Rectal smooth muscle tissue (tissue), 1 donor: ENCODE data around the gene DNAJC1.

Experiments used
- H3K27ac ChIP-seq: one replicate; pipeline ENCODE4 v1.7.0; 2013; ENCODE audit warnings: low read depth, low read length, inconsistent platforms
- H3K27me3 ChIP-seq: one replicate; pipeline ENCODE4 v1.7.0; 2013; ENCODE audit warnings: low read length; ENCODE audit not compliant: control insufficient read depth, insufficient read depth
- H3K36me3 ChIP-seq: one replicate; pipeline ENCODE4 v1.7.0; 2013; ENCODE audit warnings: low read length; ENCODE audit not compliant: control insufficient read depth, insufficient read depth
- H3K4me1 ChIP-seq: one replicate; pipeline ENCODE4 v1.7.0; 2013; ENCODE audit warnings: low read length; ENCODE audit not compliant: control insufficient read depth, insufficient read depth
- H3K4me3 ChIP-seq: one replicate; pipeline ENCODE4 v1.7.0; 2013; ENCODE audit warnings: low read length
- H3K9ac ChIP-seq: one replicate; pipeline ENCODE4 v1.7.0; 2013; ENCODE audit warnings: low read length

The DNAJC1 gene

DNA sequence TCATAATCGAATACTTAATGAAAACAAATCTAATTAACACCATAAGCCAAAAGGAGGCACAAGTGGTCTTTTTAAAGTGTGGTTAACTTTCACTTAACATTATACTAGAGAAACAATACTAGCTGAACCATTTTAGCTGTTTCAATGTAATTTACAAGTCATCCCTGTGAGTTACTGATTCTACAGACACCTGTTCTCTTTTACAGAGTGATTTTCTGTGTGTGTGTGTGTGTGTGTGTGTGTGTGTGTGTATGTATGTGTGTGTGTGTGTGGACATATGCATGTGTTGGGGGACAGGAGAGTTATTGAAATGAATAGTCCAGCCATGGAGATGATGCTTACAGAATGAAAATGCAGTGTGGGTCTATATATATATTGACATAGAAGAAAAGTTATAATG, 200.2 kb downstream of the DNAJC1 start:
- no peaks in the 10 kb centered on the region for H3K36me3 ChIP-seq
- H3K27ac ChIP-seq: no peak overlapping the region
- no peaks in the 10 kb centered on the region for H3K4me1 ChIP-seq
- no peak overlapping the region for H3K4me3 ChIP-seq
- no peak overlapping the region for H3K9ac ChIP-seq
- H3K27me3 ChIP-seq: no peaks in the 10 kb centered on the region

DNA sequence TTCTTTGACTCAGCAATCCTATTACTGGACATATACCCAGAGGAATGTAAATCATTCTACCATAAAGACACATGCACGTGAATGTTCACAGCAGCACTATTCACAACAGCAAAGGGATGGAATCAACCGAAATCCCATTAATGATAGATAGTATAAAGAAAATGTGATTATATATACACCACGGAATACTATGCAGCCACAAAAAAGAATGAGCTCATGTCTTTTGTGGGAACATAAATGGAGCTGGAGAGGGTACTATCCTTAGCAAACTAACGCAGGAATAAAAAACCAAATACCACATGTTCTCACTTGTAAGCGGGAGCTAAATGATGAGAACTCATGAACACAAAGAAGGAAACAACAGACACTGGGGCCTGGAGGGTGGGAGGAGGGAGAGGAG, 201.9 kb downstream of the DNAJC1 start:
- no peak overlapping the region for H3K27ac ChIP-seq
- no peak overlapping the region for H3K4me3 ChIP-seq
- no peak overlapping the region for H3K9ac ChIP-seq
- no peaks in the 10 kb centered on the region for H3K36me3 ChIP-seq
- H3K27me3 ChIP-seq: no peaks in the 10 kb centered on the region
- no peaks in the 10 kb centered on the region for H3K4me1 ChIP-seq

DNA sequence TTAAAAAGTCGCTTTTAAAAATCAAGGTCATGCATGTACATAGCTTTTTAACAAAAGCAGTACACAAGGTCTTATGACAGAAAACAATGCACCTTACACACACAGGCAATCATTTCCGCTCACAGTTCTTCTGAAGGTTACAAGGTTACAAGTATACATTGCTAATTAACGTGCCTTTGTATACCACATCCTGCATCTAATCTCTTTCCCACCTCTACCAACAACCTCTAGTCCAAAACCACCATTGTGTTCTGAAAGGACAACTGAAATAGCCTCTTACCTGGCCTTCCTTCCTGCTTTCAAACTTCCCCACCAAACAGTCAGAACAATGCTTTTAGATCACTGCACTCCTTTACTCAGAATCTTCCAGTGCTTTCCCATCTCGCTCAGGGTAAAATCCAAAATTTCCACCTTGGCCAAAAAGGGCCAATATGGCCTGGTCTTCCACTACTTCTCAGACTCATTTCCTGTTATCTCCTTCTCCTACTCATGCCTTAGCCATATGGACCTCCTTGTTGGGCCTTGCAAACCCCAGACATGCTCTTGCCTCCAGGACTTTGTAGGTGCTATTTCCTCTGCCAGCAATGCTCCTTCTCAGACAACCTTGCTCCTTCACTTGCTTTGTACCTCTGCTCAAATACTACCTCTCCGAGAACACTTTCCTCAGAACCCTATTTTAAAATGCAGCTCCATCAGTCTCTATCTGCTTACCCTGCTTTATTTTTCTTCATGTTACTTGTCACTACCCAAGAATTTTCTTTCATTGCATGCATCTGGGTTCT, 205.4 kb downstream of the DNAJC1 start:
- Histone ChIP-seq H3K4me1 (no peaks in the 10 kb centered on the region), H3K4me3 (no peak overlapping the region), H3K9ac (no peak overlapping the region), H3K36me3 (no peaks in the 10 kb centered on the region), H3K27me3 (no peaks in the 10 kb centered on the region), H3K27ac (no peak overlapping the region)

DNA sequence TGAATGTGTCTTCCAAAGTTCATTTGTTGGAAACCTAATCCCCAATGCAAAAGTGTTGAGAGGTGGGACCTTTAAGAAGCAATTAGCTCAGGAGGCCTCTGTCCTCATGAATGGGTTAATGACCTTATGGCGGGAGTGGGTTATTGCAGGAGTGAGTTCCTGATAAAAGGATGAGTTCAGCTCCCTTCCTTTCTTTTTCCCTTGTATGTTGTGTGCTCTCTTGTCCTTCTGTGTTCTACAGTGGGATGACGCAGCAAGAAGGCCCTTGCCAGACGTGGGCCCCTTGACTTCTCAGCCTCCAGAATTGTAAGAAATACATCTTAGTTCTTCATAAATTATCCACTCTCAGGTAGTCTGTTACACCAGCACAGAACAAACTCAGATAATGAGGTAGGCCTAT, 206.0 kb downstream of the DNAJC1 start:
- no peak overlapping the region for H3K4me3 ChIP-seq
- no peaks in the 10 kb centered on the region for H3K4me1 ChIP-seq
- H3K9ac ChIP-seq: no peak overlapping the region
- no peaks in the 10 kb centered on the region for H3K36me3 ChIP-seq
- no peak overlapping the region for H3K27ac ChIP-seq
- H3K27me3 ChIP-seq: no peaks in the 10 kb centered on the region

DNA sequence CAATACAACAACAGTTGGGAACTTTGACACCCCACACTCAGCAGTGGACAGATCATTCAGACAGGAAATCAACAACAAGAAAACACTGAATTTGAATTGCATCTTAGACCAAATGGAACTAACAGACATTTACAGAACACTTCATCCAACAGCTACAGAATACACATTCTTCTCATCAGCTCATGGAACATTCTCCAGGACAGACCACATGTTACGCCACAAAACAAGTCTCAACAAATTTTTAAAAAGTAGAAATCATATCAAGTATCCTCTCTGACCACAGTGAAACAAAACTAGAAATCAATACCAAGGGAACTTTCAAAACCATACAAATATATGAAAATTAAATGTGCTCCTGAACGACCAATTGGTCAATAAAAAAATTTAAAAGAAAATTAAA, 212.3 kb downstream of the DNAJC1 start:
- no peaks in the 10 kb centered on the region for H3K4me1 ChIP-seq
- no peak overlapping the region for H3K27ac ChIP-seq

DNA sequence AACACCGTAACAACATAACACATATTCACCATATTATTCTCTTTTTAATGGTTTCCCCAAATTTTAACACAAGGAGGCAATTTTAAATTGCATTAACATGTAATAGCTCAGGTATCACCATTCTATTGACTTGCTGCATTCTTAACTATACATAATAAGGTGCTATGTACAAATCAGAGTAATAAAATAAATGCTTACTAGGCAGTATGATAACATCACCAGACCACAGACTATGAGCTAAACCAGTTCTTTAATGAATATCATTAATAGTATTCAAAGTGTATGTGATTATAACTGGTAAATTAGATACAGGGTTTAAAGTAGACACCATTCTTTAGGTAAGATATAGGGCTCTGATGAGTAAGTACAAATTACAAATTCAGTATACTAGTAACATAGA, 226.6 kb downstream of the DNAJC1 start:
- H3K4me3 ChIP-seq: no peak overlapping the region
- no peaks in the 10 kb centered on the region for H3K36me3 ChIP-seq
- no peak overlapping the region for H3K9ac ChIP-seq
- H3K27ac ChIP-seq: no peak overlapping the region
- H3K27me3 ChIP-seq: no peaks in the 10 kb centered on the region
- no peaks in the 10 kb centered on the region for H3K4me1 ChIP-seq

More for the DNA sequence above, 212.3 kb downstream of the DNAJC1 start:
- H3K27me3 ChIP-seq: no peaks in the 10 kb centered on the region
- H3K36me3 ChIP-seq: no peaks in the 10 kb centered on the region
- H3K9ac ChIP-seq: no peak overlapping the region
- no peak overlapping the region for H3K4me3 ChIP-seq

DNA sequence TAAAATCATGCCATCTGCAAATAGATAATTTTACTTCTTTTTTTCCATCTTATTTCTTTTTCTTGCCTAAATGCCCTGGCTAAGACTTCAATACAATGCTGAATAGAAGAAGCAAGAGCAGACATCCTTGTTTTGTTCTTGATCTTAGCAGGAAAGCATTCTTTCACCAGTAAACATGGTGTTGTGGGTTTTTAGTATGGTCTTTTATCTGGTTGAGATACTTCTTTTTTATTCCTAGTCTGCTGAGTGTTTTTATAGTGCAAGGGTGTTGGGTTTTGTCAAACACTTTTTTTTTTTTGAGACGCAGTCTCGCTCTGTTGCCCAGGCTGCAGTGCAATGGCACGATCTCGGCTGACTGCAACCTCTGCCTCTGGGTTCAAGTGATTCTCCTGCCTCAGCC, 232.3 kb downstream of the DNAJC1 start:
- no peak overlapping the region for H3K4me3 ChIP-seq
- H3K27ac ChIP-seq: no peak overlapping the region
- no peaks in the 10 kb centered on the region for H3K27me3 ChIP-seq
- no peak overlapping the region for H3K9ac ChIP-seq
- H3K4me1 ChIP-seq: no peaks in the 10 kb centered on the region
- H3K36me3 ChIP-seq: no peaks in the 10 kb centered on the region

DNA sequence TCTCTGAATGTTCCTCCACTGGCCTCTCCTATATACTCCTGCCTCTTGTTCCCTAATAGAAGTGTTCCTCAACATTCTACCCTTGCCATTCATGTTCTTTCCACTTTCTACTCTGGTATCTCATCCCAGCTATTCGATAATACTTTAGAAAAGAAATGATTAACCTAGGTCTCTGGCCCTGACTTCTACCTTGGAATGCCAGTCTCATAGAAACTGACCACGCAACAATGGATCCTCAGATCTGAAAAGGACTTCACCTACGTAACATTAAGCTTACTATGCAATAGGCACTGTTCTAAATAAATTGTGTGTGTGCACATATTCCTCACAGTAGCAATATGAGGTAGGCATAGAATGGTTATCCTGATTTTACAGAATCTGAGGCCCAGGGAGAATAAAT, 234.5 kb downstream of the DNAJC1 start:
- H3K36me3 ChIP-seq: no peaks in the 10 kb centered on the region
- H3K27ac ChIP-seq: no peak overlapping the region
- H3K27me3 ChIP-seq: no peaks in the 10 kb centered on the region
- no peak overlapping the region for H3K4me3 ChIP-seq
- H3K9ac ChIP-seq: no peak overlapping the region
- H3K4me1 ChIP-seq: no peaks in the 10 kb centered on the region

DNA sequence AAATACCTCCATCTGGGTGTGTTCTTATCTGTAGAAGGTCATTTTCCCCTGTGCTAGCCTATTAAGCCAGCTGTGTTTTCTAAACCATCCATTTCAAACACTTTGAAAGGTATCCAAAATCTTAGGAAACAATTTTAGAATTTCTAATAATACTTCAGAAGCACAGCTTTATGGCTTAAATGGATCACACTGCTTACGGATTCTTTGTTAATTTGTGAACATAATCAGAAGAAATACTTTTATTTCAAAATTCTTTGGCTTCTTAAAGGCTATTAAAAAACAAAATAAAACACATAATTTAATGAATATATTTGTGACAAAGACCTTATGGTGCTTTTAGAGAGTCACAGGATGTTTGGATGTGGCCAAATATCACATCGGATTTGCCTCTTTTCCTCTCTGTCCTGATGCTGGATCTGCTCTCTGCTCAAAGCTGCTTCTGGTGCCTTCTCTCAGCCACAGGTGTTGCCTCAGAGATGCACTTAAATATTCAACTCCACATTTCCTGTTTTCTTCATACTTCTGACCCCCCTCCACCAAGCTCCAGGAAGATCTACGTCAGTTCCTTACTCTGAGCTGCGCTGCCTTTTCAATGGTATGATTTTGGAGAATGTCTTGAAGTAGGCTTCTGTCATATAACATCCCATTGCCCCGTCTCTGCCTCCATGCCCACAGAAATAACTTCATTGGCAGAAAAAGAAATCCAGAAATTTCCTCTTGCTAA, 238.9 kb downstream of the DNAJC1 start:
- Histone ChIP-seq H3K27ac (no peak overlapping the region), H3K4me3 (no peak overlapping the region), H3K9ac (no peak overlapping the region), H3K36me3 (no peaks in the 10 kb centered on the region), H3K27me3 (no peaks in the 10 kb centered on the region), H3K4me1 (no peaks in the 10 kb centered on the region)

DNA sequence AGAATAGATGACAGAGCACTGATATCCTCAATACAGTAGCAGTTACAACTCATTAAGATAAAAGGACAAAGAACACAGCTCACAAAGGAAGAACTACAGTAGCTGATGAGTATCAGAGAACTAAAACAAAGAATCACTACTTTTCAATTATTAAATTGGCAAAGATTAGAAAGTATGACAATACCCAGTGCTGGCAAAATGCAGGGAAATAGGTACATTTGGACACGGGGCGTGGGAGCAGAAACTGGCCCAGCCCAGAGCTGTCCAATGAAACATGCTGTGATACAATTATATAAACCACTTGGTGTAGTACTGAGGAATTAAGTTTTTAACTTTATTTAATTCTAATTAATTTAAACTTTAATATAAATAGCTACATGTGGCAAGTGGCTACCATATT, 243.2 kb downstream of the DNAJC1 start:
- Histone ChIP-seq H3K4me1 (no peaks in the 10 kb centered on the region), H3K27me3 (no peaks in the 10 kb centered on the region), H3K9ac (no peak overlapping the region), H3K27ac (no peak overlapping the region), H3K36me3 (no peaks in the 10 kb centered on the region), H3K4me3 (no peak overlapping the region)

DNA sequence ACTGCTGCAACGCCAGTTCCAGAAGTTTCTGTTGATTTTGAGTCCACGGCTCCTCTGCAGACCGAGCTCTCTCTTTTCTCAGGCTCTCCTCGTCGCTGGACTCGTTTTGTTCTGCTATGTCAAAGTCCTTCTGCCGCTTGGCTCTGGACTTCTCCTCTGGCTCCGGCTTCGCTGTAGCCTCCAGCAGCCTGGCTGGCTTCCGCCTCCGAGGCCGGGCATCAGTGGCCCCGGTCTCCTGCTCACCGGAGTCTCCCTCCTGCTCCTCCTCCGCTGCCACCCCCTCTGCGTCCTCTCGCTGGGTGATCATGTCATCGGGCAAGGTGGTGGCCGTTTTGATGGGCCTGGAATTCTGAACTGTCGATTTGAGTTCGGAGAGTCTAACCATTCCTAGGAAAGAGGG, 244.3 kb downstream of the DNAJC1 start:
- H3K27ac ChIP-seq: no peak overlapping the region
- H3K4me1 ChIP-seq: no peaks in the 10 kb centered on the region
- peaks cover 3% of the 10 kb centered on the region for H3K36me3 ChIP-seq
- no peak overlapping the region for H3K4me3 ChIP-seq
- H3K9ac ChIP-seq: no peak overlapping the region
- no peaks in the 10 kb centered on the region for H3K27me3 ChIP-seq

DNA sequence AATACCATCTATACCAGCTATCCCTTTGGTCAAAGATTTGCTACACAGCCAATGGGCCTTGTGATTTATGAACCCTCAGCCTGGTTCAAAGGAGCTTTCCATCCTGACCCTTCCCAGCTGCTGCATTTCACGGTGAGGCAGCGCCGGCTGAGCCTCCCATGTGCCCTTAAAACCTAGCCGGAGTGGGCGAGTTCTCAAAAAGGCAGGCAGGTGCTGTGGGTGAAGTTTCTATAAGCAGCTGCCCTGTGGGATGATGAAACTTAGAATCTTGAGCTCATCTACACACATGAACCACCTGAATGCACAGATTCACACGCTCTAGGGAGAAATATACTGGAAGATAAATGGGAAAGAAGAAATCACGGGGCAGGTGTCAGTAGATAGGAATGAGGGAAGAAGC, 244.8 kb downstream of the DNAJC1 start:
- Histone ChIP-seq H3K36me3 (peaks cover 3% of the 10 kb centered on the region), H3K27ac (no peak overlapping the region), H3K27me3 (no peaks in the 10 kb centered on the region), H3K4me3 (no peak overlapping the region), H3K9ac (no peak overlapping the region), H3K4me1 (no peaks in the 10 kb centered on the region)

DNA sequence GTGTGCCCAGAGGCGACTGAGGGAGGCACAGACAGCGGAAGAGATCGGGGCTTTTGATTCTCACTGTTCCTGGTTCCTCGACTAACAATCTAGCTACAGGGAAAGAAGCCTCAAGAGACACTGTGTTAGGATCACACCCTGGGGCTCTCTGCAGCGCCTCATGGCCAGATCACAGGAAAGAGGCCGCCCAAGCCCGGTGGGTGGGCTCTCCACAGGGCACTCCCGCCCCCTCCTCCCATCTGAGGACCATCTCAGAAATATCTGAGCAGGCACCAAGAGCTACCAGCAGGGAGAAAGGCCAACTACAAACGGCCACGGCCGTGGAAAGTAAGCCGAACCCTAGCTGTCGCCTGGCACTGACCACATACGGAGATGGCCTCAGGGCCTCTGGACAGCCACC, 245.3 kb downstream of the DNAJC1 start:
- Histone ChIP-seq H3K27ac (no peak overlapping the region), H3K36me3 (peaks cover 3% of the 10 kb centered on the region), H3K27me3 (no peaks in the 10 kb centered on the region), H3K4me1 (no peaks in the 10 kb centered on the region), H3K4me3 (no peak overlapping the region), H3K9ac (no peak overlapping the region)
